BE2C (cell line): ENCODE results near the gene JAZF1.

Experiments
- DNase-seq: peaks from one replicate; pipeline ENCODE4 v3.0.0-alpha.2; 2020
- H3K27me3 ChIP-seq: fragments of 250-450 bp; sonication (Bioruptor Pico); 2 replicates; pipeline ENCODE4 v1.5.1; 2020; ENCODE audit warnings: mild to moderate bottlenecking
- H3K36me3 ChIP-seq: fragments of 250-450 bp; sonication (Bioruptor Pico); 2 replicates; pipeline ENCODE4 v1.5.1; 2020; ENCODE audit warnings: mild to moderate bottlenecking
- H3K4me1 ChIP-seq: fragments of 250-450 bp; sonication (Bioruptor Pico); 2 replicates; pipeline ENCODE4 v1.5.1; 2020
- H3K4me3 ChIP-seq: 2 replicates; pipeline ENCODE4 v1.5.1; 2011; ENCODE audit warnings: low read depth, low read length
- H3K9me3 ChIP-seq: fragments of 250-450 bp; sonication (Bioruptor Pico); 2 replicates; pipeline ENCODE4 v1.5.1; 2020
- CTCF ChIP-seq: IDR thresholded peaks from 2 replicates; pipeline ENCODE4 v1.5.1; 2012; ENCODE audit warnings: mild to moderate bottlenecking, low read depth, low read length

Gene JAZF1

GRCh38 chr7:28045592-28045991 is 135.0 kb downstream of the JAZF1 start:
- H3K27me3 ChIP-seq = no peaks in the 10 kb centered on the region
- H3K4me3 ChIP-seq = no peak overlapping the region
- peaks cover 4% of the 10 kb centered on the region; the same call in 1 of the 2 replicates for H3K36me3 ChIP-seq
- TF ChIP-seq CTCF = no peak
- H3K4me1 ChIP-seq = no peaks in the 10 kb centered on the region
- H3K9me3 ChIP-seq = no peaks in the 10 kb centered on the region
- DNase-seq = no peak

DNA sequence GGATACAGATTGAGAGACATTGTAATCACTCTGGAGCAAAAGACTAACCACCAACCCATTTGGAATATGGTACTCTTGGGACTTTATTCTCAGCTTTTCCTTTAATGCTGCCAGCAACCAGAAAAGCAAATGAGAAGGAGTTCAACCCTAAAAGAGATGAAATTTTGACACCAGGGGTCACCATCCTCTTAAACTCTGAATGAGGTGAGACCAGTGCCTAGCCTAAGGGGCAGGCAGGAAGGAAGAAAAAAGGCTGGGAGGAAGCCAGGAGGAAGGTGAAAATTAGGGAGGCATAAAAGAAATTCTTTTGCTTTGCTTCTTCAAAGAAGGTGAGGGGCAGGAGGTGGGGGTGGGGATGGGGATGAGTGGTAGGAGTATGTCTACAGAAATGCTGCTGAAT is 135.8 kb downstream of the JAZF1 start:
- Histone ChIP-seq H3K4me3 (no peak overlapping the region), H3K4me1 (no peaks in the 10 kb centered on the region), H3K27me3 (no peaks in the 10 kb centered on the region), H3K9me3 (no peaks in the 10 kb centered on the region), H3K36me3 (peaks cover 4% of the 10 kb centered on the region; the same call in 1 of the 2 replicates)
- TF ChIP-seq CTCF = no peak
- no peak for DNase-seq

- no peak for DNase-seq
- Histone ChIP-seq H3K4me1 (peaks cover 11% of the 10 kb centered on the region), H3K4me3 (no peak overlapping the region), H3K27me3 (no peaks in the 10 kb centered on the region), H3K36me3 (peaks cover 4% of the 10 kb centered on the region; the same call in 1 of the 2 replicates), H3K9me3 (no peaks in the 10 kb centered on the region)
- no peak for TF ChIP-seq CTCF
These were observed 137.9 kb downstream of the JAZF1 start for GRCh38 chr7:28042721-28043120.

GRCh38 chr7:28041508-28042314 is 138.9 kb downstream of the JAZF1 start:
- Histone ChIP-seq H3K9me3 (no peaks in the 10 kb centered on the region), H3K4me3 (no peak overlapping the region), H3K36me3 (peaks cover 4% of the 10 kb centered on the region; the same call in 1 of the 2 replicates), H3K27me3 (no peaks in the 10 kb centered on the region), H3K4me1 (peaks cover 18% of the 10 kb centered on the region)
- no peak for DNase-seq
- no peak for TF ChIP-seq CTCF

DNA sequence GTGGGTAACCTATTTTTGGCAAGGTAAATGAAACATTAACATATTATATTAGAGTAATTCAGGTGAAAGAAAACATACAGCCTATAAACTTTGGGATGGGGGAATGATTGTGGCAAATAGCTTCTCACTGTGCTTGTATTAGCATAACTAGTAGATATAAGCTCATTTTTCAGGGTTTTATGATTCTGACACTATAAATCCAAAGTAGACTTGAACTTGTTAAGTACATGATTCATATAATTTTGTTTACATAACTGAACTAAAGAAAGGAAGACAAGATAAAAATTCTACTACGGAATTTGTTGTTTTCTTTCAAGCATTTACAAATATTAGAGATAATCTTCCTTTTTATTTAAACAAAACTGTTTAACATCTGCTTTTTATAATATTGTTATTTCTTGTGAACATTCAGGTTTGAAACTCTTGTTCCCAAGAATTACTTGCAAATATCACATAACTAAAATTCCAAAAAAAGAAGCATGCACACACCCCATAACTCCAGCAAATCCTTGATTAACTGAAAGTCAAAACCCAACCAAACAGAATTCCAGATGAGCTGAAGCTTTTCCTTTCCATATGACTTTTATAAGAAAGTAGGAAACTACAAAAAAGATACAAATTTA is 142.3 kb downstream of the JAZF1 start:
- Histone ChIP-seq H3K4me3 (no peak overlapping the region), H3K36me3 (peaks cover 4% of the 10 kb centered on the region; the same call in 1 of the 2 replicates), H3K27me3 (no peaks in the 10 kb centered on the region), H3K9me3 (no peaks in the 10 kb centered on the region), H3K4me1 (peaks cover 22% of the 10 kb centered on the region)
- DNase-seq = no peak
- no peak for TF ChIP-seq CTCF
